A204.1 (cell line): ENCODE measurements around the gene RBM26.
A peak's percentile ranks its signal among the peaks of the same experiment; 100 is the strongest.

Experiments
- FAIRE-seq: peaks from 2 replicates; lab custom pipeline; 2012; peaks lifted over from hg19 to GRCh38; lab: Jason Lieb, UNC

RBM26 gene, protein sequence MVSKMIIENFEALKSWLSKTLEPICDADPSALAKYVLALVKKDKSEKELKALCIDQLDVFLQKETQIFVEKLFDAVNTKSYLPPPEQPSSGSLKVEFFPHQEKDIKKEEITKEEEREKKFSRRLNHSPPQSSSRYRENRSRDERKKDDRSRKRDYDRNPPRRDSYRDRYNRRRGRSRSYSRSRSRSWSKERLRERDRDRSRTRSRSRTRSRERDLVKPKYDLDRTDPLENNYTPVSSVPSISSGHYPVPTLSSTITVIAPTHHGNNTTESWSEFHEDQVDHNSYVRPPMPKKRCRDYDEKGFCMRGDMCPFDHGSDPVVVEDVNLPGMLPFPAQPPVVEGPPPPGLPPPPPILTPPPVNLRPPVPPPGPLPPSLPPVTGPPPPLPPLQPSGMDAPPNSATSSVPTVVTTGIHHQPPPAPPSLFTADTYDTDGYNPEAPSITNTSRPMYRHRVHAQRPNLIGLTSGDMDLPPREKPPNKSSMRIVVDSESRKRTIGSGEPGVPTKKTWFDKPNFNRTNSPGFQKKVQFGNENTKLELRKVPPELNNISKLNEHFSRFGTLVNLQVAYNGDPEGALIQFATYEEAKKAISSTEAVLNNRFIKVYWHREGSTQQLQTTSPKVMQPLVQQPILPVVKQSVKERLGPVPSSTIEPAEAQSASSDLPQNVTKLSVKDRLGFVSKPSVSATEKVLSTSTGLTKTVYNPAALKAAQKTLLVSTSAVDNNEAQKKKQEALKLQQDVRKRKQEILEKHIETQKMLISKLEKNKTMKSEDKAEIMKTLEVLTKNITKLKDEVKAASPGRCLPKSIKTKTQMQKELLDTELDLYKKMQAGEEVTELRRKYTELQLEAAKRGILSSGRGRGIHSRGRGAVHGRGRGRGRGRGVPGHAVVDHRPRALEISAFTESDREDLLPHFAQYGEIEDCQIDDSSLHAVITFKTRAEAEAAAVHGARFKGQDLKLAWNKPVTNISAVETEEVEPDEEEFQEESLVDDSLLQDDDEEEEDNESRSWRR

DNA sequence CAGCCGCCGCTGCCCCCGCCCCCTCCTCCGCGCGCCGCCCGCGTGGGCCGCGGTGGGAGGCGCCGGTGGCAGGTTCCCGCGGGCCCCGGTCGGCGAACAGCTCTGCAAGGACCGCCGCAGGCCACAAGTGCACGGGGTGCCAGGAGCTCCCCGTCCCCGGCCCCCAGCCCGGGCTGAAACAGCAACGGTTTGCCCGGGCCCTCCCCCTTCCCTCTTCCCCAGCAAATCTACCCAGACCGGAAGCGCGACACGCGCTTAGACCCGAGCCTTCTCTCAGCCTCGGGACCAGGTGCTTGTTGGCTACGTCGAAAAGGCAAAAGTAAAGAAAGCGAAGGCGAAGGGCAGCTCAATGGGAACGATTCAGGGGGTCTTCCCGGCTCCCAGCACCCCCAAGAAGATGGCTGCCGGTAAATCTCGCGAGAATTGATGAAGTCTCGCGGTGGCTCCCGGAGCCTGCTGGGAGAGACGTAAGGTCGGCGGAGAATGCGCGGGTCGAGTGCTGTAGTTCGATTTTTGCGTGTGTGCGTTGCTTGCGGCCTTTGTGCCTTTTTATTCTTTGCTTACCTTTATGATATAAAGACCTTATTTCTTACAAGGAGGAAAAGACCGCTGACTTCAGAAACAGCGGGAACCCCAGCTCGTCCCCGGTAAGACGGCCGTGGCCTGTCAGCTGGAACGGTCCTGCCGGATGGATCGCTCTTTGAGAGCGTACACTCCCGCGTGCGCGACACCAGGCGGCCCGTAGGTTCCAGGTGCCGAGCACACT, at the start of gene RBM26:
Gene RBM26, minus strand, starts transcription at position 425 of the 766 bp plus-strand sequence. CDS start 481 bp downstream, outside the sequence.
- FAIRE-seq = peak; percentile 48

DNA sequence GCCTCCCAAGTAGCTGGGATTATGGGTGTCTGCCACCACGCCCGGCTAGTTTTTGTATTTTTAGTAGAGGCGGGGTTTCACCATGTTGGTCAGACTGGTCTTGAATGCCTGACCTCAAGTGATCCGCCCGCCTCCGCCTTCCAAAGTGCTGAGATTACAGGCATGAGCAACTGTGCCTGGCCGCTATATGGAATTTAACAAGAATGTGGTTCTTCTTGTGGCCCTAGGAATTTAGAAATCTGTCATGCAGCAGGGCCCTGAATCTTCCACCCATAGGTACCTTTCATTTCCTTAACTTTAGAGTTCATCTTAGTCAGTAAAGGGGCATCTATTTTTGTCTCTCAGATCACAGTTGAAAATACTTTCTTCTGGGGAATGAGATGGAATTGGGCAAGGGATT, 49.3 kb upstream of the RBM26 start:
- FAIRE-seq = no peak

DNA sequence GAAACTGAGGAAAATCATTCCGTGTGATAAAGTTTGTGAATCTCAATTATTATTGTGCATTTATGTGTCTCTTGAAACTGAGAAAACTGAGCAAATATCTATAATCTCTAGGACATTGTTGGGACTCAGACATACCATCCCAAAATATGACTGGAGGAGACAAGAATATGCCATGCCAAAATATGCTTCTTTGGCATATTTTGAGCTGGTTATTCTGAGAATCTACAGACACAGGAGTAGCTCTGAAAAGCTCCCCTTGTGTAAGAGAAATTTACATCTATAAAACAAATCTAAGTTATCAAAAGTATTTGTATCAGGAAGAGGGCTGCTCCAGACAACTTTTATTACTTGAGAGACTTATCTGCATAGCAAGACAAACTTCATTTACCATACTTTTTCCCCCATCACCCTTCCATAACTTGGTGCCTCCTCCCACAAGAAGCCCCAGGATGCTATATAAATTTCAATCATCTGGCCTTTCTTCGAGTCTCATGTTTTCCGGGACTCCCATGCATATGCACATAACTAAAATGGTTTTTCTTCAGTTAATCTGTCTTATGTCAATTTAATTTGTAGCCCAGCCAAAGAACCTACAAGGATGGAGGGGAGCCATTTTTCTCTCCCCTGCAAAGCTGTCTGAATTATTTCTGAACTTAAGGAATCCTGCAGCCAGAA, 46.3 kb upstream of the RBM26 start:
- no peak for FAIRE-seq

DNA sequence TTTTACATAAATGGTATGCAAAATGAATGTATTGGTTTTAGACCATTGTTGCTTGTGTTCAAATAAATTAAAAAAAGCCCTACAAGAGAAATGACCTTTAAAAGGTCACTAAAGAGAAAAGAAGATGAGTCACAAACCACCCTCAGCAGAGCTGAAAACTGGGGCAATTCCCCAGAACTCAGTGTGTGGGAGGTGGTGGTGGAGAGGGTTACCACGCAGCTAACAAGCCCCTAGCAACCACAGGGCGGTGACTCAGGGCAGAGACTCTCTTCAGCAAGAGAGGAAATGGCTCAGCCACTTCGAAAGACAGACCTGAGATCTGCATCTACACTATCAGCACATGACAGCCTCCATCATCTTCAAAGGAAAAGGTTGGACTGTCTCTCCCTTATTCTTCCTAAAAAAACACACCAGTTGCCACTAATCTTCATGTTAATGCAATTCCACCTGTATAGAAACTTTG, 45.5 kb upstream of the RBM26 start:
- no peak for FAIRE-seq

DNA sequence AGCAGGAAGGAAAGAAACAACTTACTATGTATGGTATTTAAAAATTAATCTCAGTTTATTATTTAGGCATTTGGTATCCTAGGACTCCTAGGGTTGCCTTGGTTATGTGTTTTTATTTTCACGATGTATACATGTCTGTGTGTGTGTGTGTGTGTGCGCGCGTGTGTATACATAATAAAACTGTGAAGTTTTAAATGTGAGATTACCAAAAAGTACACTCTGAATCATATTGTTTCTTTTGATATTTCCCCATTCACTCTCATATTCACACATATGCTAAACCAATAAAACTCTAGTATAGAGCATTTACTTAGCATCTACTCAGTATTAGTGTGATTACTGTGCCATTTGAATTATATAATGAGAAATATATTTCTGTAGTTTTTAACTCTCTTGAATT, 44.1 kb upstream of the RBM26 start:
- no peak for FAIRE-seq

DNA sequence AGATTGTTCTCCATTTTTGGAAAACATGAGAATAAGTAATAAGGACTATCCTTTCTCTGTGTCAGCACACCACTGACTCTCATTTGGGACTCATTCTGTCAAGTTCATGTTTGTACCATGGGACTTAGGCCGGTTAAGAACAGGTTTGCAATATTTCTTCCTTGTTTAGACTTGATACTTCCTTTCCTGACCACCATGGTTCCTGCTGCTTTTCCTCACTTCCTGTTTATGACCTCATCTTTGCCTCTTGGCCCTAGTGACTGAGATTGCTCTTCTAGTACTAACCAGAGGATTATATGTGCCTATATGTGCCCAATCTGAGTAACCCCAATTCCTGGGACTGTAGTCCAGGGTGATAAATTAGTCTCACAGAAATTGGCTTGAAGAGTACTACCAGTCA, 42.4 kb upstream of the RBM26 start:
- FAIRE-seq = no peak

DNA sequence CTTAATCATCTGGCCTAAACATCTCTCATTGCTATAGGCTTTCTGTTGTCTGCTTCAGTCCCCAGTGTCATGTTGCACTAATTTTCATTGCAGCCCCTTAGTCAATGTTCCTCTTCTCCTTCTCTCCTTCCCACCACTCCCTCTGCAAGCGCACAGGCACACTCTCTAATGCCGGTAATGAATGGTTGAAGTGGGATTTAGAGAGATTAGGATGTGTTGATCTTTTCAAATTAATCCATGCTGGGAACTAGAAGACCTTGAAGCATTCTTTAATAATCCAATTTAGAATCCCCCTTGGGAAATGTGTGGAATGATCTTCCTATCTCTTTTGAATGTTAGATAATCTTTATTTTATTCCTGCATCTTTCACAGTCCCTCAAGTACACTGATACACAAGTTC, 41.7 kb upstream of the RBM26 start:
- FAIRE-seq = no peak

DNA sequence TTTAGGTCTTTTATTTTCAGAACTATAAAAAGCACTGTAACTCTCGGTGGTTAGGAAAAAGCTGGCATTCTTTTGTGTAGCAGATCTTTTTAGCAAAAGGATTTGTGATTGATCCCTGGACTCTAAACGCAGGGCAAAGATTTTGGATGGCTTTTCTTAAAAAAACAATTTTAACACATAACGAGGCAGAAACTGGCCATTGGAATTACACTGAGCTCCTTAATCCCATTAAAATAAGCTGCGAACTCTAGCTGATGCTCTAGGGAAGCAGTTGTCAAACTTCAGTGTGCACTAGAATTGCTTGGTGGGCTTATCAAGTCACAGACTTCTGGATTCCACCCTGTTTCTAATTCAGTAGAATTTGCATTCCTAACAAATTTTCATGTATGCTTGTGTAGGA, 41.1 kb upstream of the RBM26 start:
- no peak for FAIRE-seq

DNA sequence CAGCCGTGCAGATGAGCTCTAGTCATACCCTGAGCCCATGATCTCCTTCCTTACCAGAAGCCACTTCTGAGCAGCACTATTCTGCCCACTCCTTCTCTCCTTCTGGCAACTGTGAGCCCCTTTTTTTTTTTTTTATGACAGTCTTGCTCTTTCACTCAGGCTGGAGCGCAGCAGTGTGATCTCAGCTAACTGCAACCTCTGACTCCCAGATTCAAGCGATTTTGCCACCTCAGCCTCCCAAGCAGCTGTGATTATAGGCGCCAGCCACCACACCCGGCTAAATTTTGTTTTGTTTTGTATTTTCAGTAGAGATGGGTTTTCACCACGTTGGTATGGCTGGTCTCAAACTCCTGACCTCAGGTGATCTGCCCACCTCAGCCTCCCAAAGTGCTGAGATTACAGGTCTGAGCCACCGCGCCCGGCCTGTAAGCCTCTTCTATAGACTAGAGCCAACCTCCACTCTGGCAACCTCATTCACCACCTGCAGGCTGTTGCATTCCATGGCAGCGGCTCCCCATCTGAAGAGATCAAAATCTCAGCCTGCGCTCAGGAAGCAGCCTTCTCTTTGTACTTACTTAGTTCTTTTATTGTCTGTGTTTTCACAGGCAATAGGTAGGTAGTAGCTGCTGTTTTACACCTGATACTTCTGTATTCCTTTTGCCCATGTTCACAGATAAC, 40.1 kb upstream of the RBM26 start:
- FAIRE-seq = no peak

DNA sequence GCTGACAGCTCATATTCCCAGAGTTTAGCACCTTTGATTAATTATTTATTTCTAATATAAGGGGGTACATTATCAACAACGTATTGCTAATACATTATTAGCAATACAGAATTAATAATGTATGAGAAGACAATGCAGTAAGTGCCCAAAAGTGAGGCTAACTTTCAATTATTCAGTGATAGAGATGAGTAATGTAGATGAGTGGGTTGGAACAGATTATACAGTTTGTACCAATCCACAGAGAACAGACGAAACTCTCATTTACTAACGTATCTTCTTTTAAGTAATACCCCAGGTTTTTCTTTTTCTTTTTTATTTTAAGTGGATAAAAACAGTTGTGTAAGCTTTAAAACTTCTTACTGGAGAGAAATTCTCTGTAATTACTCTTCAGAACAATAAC, 36.7 kb upstream of the RBM26 start:
- FAIRE-seq = no peak

DNA sequence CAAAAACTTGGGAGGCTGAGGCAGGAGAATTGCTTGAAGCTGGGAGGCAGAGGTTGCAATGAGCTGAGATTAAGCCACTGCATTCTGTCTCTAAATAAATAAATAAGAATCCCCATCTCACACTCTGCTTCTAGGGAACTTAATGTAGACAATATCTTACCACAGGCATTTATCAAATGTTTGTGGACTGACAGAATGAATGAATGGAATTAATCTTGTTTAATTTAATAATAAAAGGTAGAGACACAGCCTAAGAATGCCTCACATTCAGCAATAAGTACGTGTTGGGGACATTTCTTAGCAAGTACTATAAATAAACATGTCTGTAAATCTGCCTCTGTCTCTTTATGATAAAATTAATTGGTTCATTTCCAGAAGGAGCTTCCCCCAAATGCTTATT, 36.2 kb upstream of the RBM26 start:
- FAIRE-seq = no peak

DNA sequence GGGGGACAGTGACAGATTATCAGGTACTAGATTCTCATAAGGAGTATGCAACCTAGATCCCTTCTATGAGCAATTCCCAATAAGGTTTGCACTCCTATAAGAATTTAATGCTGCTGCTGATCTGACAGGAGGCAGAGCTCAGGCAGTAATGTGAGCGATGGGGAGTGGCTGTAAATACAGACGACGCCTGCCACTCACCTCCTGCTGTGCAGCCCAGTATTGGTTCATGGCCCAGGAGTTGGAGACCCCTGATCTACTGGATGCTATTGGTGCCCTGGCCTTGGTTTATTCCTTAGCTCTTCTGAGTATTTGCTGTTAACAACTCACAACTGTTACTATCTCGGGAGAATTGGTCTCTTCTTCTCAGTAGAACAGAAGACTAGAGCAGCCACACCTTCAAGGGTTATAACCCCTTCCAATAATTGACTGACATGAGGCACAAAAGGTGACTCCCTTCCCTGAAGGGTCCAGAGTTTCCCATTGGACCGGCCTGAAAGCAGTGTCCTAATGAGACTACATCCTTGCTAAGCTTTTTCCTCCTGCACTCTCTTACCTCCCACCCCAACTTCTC, 35.0 kb upstream of the RBM26 start:
- FAIRE-seq = no peak

DNA sequence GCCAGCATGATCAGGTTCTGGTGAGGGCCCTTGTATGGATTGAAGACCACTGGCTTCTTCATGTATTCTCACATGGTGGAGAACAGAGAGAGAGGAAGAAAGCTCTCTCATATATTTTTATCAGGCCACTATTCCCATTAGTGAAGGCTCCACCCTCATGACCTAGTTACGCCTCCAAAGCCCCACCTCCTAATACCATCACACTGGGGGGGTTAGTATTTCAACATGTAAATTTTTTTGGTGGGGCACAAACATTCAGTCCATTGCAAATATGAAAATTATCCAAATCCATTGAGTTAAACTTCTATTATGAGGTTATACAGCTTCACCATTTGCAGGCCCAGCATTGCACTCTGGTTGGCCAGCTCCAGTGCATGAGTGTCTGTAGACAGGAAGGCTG, 33.2 kb upstream of the RBM26 start:
- FAIRE-seq = no peak

DNA sequence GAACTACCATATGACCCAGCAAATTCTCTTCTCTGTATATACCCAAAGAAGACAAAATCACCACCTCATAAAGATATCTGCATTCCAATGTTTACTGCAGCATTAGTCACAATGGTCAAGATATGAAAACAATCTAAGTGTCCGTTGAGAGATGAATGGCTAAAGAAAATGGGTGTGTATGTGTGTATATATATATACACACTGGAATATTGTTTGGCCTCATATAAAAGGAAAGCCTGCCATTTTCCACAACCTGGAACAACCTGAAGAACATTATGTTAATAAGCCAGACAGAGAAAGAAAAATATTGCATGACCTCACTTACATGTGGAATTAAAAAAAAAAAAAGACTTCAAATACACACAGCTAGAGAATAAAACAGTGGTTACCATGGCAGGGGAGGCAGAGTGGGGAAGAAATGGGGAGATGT, 29.5 kb upstream of the RBM26 start:
- no peak for FAIRE-seq

DNA sequence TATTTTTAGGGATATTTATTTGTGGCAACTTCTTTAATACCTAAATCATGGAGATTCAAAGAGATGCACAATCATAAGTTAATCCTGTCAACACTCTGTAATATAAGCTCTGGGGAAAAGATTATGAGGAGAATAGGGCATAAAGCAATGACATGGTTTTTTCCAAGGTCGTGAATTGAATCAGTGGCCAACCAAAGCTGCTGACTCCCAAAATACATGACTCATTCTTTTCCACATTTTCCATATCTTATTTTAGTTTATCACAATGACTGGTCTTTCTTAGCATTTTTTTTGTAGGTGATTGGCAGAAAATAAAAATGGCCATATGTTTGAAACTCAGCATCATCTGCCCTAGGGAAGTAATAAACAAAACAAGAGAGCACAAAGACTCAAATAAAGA, 28.5 kb upstream of the RBM26 start:
- FAIRE-seq = no peak

DNA sequence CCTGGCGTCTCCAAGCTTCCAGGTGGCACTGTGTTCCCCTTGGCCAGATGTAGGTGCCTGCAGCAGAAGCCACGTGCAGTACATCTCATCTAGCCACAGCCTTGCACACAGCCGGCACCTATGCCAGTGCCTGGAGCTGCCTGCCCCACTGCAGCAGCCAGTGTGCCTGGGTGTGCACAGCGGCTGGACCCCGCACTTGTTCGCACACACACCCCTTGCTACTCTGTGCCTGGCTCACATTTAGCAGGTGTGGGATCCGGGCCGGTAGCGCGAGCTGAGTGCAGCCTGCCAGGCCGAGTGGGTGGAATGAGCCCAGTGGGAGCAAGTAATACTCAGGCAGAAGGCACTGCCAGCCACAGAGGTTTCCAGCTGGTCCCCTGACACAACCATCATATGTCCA, 26.9 kb upstream of the RBM26 start:
- FAIRE-seq = no peak

DNA sequence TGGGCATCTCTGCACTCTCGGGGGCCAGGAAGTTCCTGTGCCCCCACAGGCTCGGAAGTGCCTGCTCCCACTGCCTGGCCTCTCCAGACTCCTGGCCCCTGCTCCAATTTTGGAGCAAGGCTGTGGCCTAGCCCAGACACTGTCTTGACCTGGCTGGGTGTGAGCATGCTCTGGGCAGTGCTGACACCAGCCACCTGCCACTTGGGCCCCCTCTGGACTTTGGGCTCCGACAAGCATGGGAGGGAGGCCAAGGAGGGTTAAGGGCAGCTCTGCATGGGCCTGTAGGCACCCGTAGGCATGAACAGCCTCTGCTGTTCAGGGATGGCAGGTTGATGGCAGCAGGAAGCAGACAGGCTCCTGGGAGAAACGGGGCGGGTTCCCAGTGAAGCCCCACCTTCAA, 26.0 kb upstream of the RBM26 start:
- no peak for FAIRE-seq

DNA sequence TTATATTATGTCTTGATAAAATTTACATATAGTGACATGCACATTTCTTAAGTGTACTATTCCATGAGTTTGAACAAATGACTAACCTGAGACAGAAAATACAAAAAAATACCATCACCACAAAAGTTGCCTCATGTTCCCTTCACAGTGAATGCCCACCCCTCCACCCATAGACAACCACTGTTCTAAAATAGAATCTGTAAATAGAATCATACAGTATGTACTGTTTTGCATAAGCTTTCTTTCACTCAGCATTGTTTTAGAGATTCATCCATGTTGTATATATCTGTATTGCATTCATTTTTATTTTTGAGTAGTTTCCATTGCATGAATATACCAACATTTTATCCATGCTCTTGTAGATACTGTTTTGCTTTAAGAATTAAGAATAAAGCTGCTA, 23.3 kb upstream of the RBM26 start:
- no peak for FAIRE-seq

DNA sequence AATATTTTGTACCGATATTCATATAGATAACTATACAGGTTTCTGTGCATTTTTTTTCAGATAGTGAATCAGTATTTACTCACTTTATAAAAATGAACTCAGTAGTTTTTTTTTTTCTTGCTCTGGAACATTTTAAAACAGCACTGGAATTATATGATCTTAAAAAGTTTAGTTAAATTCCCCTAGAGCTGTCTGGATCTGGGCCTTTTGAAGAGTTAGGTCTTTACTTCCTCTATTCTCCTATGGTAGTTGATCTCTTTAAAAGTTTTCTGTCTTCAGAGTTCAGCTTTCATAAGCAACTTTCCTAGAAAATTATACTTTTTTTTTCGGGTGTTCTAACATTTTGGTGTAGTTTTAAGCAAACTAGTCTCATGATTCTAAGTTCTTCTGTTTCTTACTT, 21.8 kb upstream of the RBM26 start:
- no peak for FAIRE-seq

DNA sequence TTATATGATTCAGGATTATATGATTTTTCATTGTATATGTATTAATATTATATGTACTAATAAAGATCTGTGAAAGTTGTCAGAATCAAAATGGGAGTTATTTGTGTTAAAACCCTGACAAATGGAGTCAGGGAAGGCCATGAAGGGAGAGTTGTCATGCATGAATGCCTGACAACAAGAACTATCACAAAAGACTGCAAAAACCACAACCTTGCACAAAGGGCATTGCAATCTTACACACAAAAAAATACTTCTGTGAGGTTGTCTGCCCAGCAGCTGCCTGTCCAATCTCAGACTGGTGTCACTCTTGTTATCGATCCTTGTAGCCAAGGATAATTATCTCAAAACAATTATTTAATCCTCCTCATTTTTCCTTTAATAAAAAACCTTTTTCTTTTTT, 21.2 kb upstream of the RBM26 start:
- no peak for FAIRE-seq
